GM12864 (cell line): ENCODE data around the gene DCC.

ENCODE experiments used
- DNase-seq: peaks from one replicate; pipeline ENCODE4 v3.0.0-alpha.2; 2011; ENCODE audit warnings: low read depth
- H3K4me3 ChIP-seq: 2 replicates; pipeline ENCODE4 v1.5.1; 2011; ENCODE audit warnings: mild to moderate bottlenecking, low read depth, low read length, control low read depth
- CTCF ChIP-seq: IDR thresholded peaks from 2 replicates; pipeline ENCODE4 v1.5.1; 2011; ENCODE audit warnings: low read depth, mild to moderate bottlenecking, moderate library complexity, low read length, control low read depth, inconsistent platforms; ENCODE audit errors: missing control alignments

Gene DCC

GRCh38 chr18:52341103-52341432 is 1.1 kb downstream of the DCC start:
- no peak overlapping the region for H3K4me3 ChIP-seq
- TF ChIP-seq CTCF = no peak
- DNase-seq = no peak

GRCh38 chr18:52341608-52342381 is 1.8 kb downstream of the DCC start:
- H3K4me3 ChIP-seq = no peak overlapping the region
- no peak for DNase-seq

GRCh38 chr18:52342456-52342855 is 2.5 kb downstream of the DCC start:
- TF ChIP-seq CTCF = no peak
- DNase-seq = no peak
- H3K4me3 ChIP-seq = no peak overlapping the region

More at GRCh38 chr18:52341608-52342381, 1.8 kb downstream of the DCC start:
- no peak for TF ChIP-seq CTCF

- H3K4me3 ChIP-seq = no peak overlapping the region
- no peak for TF ChIP-seq CTCF
- no peak for DNase-seq
These were observed 3.1 kb downstream of the DCC start for GRCh38 chr18:52343138-52343537.

GRCh38 chr18:52343731-52344340 is 3.8 kb downstream of the DCC start:
- no peak for TF ChIP-seq CTCF
- no peak overlapping the region for H3K4me3 ChIP-seq
- DNase-seq = no peak

- no peak for TF ChIP-seq CTCF
- DNase-seq = no peak
- no peak overlapping the region for H3K4me3 ChIP-seq
These were observed 4.9 kb downstream of the DCC start for GRCh38 chr18:52344881-52345280.

- DNase-seq = no peak
- H3K4me3 ChIP-seq = no peak overlapping the region
- TF ChIP-seq CTCF = no peak
These were observed 5.4 kb downstream of the DCC start for GRCh38 chr18:52345428-52345827.
